G401.6 (cell line): ENCODE results near the gene ACY1.
"Not testable (repeated sequence)": the region's sequence is repeated elsewhere in the genome, so short reads cannot be mapped to it uniquely, and the experiment has no call there.

Experiments
- FAIRE-seq: peaks from 2 replicates; lab custom pipeline; 2012; peaks lifted over from hg19 to GRCh38; lab: Jason Lieb, UNC

The ACY1 gene

DNA sequence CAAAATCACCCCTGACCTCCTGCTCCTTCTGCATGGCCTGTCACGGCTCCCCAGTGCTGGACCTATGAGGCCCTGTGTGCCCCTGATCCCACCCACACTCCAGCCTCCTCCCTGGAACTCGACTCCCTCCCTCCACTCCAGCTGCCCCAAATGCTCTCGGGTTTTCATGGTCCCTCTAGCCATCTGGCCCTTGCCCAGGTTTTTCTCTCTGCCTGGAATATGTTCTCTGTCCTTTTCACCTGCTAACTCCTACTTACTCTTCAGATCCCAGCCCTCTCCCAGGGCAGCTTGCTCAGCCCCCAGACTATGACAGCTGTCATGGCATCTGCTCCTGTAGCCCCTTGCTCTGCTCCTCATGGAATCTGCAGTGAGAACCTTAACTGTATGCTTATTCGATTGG lies 42.7 kb downstream of the ACY1 start:
- FAIRE-seq = no peak

DNA sequence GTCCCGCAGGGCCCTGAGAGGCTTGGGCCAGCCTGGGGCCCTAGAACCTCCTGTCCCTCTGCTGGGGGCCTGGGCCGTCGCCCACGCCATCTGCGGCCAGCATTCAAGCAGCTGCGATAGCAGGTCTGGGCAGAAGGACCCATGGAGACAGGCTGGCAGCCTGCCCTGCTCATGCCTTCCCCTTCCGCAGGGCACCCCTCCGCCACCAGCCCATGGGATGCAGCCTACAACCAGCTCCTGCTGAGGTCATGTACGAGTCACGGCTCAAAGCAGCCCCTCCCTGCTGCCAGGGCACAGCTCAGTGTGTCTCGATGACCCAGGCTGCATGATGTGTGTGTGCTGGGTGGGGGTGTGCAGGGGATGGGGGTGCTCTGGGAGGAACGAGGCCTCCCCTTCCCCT lies 45.2 kb downstream of the ACY1 start:
- FAIRE-seq = no peak

DNA sequence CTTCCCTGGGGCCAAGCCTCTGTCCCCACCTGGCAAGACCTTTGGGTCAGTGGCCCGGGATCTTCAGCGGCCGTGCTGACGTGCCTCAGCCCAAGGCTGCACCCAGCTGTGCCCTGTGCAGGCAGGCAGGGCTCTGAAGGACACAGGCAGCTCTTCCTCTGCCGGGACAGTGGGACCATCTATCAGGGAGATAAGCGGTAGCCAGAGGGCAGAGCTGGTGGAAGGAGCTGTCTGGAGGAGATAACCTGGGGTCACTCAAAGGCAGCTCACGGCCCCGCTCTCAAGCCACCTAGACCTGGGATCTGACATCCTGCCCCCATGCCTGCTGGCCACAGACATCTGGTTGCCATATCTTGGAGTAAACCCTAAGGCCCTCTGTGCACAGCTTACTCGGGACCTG lies 45.7 kb downstream of the ACY1 start:
- no peak for FAIRE-seq

DNA sequence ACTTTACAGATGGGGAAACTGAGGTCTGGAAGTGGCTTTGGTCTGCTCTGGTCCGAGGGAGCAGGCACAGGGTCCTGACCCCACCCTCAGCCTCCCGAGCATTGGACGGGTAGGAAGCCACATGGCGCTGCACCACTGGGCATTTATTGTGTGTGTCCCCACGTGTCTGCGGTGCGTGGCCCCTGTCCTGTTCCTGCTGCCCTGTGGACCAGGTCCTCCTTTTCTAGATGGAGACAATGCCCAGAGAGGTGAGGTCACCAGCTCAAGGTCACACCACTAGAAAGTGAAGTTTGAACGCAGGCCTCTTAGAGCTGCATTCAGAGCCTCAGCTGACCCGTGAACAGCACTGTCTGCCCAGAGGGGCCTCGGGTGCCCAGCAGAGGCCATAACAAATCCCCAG lies 46.2 kb downstream of the ACY1 start:
- no peak for FAIRE-seq

DNA sequence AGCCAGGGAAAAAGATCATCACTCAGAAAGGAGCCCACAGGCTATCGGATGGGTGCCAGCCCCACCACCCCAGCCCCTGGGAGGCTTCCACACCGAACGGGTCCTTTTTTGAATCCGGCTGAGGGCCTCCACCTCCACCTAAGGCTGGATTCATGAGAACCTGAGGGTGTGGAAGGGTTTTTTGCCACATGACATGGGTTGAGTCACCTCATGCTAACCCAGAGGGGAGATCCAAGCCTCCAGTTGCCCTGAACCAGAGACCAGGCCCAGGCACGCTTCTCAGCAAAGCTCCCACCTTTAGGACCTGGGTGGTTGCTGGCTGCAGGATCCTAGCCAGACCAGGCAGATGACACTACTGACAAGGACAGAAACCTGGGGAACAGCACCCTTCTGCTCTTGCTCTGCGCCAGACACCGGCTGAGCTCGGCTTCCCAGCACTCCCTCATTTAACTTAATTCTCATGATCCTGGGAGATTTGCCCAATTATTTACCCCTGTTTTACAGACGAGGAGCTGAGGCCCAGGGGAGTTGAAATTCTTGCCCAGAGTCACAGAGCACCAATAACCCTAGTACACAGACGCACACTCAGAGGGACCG lies 47.5 kb downstream of the ACY1 start:
- no peak for FAIRE-seq

DNA sequence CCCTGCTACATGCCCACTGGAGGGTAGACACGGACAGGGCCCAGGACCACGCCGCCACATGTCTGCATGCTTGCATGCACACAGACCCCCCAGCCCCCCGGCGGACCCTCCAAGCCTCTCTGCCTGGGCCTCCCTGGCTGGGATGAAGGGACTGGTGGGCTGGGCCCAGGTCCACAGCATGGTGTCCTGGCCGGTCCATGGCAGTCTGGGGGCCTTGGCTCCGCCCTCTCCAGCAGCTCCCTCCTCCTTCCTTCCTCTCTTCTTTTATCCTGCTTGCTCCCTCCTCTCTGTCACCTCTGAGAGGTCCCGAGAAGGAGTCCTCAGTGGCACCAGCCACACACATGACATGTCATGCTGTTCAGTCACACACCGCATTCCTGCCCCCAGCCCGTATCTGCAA lies 48.6 kb downstream of the ACY1 start:
- FAIRE-seq = no peak

DNA sequence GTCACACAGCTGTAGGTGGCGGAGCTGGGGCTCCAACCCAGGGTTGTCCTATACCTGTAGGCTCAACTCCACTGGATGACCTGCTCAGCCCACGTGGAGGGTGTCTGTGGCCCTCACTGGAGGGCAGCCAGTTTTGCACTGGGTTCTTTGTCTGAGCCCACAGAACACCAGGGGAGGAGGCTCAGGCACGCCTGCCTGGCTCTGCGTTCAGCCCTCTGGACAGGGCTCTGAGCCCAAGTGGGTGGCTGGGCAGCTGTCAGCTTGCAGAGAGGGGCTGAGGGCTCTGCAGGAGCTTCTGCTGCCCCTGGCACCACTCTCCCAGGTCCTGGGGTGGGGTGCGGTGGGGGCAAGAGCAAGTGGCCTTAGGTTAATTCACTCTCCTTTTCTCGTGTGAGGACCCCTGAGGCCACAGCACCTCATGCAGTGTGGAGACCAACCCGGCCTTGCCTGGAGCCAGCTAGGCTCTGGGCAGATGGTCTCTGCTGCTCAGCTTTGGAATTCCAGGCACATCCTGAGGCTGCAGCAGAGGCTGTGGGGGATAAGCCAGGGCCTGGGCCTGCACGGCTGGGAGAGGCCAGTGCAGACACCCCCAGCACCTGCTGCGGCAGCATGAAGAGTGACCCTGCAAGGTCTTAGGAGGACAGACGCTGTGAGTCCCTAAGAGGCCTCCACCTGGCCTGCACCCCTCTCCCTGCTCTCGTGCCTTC lies 49.5 kb downstream of the ACY1 start:
- FAIRE-seq = no peak

DNA sequence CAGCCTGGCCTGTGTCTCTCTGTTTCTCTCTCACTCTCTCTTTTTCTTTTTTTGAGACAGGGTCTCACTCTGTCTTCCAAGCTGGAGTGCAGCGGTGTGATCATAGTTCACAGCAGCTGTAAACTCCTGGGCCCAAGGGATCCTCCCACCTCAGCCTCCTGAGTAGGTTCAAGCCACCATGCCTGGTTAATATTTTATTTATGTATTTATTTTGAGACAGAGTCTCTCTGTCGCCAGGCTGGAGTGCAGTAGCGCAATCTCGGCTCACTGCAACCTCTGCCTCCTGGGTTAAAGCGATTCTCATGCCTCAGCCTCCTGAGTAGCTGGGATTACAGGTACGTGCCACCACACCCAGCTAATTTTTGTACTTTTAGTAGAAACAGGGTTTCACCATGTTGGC lies 50.4 kb downstream of the ACY1 start:
- FAIRE-seq = not testable (repeated sequence)

DNA sequence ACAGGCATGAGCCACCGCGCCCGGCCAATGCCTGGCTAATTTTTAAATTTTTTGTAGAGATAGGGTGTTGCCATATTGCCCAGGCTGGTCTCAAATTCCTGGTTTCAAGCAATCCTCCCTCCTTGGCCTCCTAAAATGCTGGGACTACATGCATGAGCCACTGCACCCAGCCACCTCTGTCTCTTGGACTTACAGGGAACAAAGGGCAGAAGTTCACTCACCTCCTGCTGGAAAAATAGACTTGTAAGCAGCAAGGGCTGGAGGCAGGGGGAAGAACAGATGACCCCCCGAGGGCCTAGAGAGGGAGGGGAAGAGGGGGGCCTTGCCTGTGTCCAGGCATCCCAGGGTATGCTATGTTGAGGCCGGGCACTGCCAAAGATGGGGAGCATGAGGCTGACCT lies 50.9 kb downstream of the ACY1 start:
- no peak for FAIRE-seq

DNA sequence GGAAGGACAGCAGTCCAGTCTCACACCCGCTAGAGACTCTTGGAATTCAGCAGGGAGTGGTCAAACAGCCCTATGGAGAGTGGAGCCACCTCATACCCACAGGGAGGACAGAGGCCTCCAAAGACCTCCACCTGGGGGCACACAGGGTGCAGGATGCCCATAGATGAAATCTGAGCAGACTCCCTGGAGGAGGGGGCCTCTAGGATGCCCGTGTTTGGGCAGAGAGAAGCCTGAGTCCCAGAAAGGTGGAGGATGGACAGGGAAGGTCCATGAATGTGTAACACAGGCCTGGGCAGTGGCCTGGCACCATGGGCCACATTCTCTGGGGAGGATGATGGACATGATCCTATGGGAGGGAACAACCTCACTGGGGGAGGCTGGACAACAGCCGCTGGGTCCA lies 51.3 kb downstream of the ACY1 start:
- FAIRE-seq = no peak

DNA sequence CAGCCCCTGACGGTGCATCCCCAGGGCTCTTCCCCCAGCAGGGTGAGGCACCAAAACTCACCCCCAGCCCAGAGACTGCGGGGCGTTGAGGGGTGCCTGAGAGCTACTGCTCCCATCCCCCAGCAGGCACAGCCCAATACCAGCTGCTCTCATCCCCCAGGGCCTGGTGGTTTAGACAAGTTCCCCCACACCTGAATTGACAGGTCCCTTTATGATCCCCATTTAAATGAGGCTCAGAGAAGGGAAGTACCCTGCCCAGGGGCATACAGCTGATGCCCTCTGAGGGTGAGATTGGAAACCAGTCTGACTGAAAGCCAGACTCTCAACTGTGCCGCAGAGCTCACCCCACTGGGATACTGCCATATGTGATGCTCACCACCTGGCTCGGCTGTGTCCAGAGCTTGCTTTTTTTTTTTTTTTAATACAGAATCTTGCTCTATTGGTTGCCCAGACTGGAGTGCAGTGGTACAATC lies 52.9 kb downstream of the ACY1 start:
- FAIRE-seq = no peak

DNA sequence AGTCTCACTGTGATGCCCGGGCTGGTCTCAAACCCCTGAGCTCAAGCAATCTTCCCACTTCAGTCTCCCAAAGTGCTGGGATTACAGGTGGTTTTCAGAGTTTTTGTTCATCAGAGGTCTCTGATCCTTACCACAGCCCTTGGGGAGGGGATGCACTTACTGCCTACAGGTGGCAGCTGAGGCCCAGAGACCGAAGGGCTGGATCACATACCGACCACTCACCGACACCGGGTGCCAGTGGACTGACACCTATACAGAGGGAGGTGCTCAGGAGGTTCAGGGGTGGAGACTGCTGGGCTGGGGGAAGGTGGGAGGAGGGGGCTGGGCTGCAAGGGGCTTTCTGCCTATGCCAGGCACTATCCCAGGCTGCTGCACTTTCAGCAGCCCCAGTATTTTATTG lies 53.5 kb downstream of the ACY1 start:
- no peak for FAIRE-seq

DNA sequence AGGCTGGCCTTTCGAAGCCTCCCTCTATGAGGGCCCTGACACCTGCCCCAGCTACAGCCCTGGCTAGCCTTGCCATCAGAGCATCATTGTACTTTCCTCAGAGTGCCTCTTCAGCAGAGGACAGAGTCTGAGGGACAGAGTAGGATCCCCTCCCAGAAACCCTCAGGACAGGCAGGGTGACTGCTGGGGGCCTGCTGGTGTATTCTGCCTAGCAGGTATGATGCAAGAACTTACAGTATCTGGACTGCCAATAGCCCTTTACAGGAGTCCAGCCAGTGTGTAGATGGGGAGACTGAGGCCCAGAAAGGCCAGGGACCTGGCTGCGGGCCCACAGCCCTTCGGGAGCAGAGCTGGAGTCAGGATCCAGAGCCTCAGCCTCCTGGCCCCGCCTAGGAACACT lies 54.0 kb downstream of the ACY1 start:
- FAIRE-seq = no peak

DNA sequence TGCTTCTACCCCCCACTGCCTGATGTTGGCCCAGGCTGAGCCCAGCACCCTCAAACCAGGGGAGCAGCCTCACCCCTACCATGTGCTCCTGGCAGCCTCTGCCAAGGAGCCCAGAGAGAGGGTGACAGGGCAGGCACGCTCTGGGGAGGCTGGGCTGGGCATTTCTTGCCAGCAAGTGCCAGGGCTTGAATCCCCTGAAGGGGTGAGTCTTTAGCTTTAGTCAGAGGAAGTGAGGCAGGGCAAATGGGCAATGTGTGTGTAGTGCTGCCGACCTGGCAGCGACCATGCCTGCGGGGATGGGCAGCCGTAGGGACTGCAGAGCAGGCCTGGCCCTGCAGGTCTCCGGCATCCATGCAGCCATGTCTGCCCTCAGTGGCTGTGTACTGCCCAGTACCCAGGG lies 54.9 kb downstream of the ACY1 start:
- no peak for FAIRE-seq
